OCI-LY1 (cell line): ENCODE results near the gene JMJD1C.

Source experiments
- H2AFZ ChIP-seq: fragments of 200-600 bp; sonication (generic), shearing (Covaris generic); 2 replicates; pipeline ENCODE4 v1.6.0; 2014; ENCODE audit warnings: antibody characterized with exemption, mild to moderate bottlenecking, low read length
- H3F3A ChIP-seq: fragments of 200-600 bp; sonication (generic), shearing (Covaris generic); 2 replicates; pipeline ENCODE4 v1.6.0; 2014; ENCODE audit warnings: mild to moderate bottlenecking, antibody characterized with exemption, low read length, moderate library complexity; ENCODE audit not compliant: insufficient read depth
- H3K27ac ChIP-seq: fragments of 200-600 bp; sonication (generic); 2 replicates; pipeline ENCODE4 v1.5.1; 2014; ENCODE audit warnings: low read length, mixed run types, mild to moderate bottlenecking, low read depth; ENCODE audit not compliant: poor library complexity, severe bottlenecking
- H3K27me3 ChIP-seq: fragments of 200-600 bp; sonication (generic); 2 replicates; pipeline ENCODE4 v1.6.0; 2014; ENCODE audit warnings: antibody characterized with exemption, mild to moderate bottlenecking, low read length, moderate library complexity; ENCODE audit not compliant: insufficient read depth
- H3K36me3 ChIP-seq: fragments of 200-600 bp; sonication (generic); 2 replicates; pipeline ENCODE4 v1.6.1; 2014; ENCODE audit warnings: mild to moderate bottlenecking, antibody characterized with exemption, low read length, moderate library complexity, mixed read lengths; ENCODE audit not compliant: insufficient read depth
- H3K4me1 ChIP-seq: fragments of 200-600 bp; sonication (generic); 2 replicates; pipeline ENCODE4 v1.5.1; 2014; ENCODE audit warnings: mild to moderate bottlenecking, low read length, moderate library complexity; ENCODE audit not compliant: insufficient read depth, severe bottlenecking
- H3K4me2 ChIP-seq: fragments of 200-600 bp; sonication (generic), shearing (Covaris generic); 2 replicates; pipeline ENCODE4 v1.6.1; 2014; ENCODE audit warnings: low read length
- H3K4me3 ChIP-seq: fragments of 200-600 bp; sonication (generic); 2 replicates; pipeline ENCODE4 v1.5.1; 2014; ENCODE audit warnings: low read length, low read depth, mild to moderate bottlenecking, mixed read lengths; ENCODE audit not compliant: poor library complexity, severe bottlenecking
- H3K79me2 ChIP-seq: fragments of 200-600 bp; shearing (Covaris generic); 2 replicates; pipeline ENCODE4 v1.6.1; 2016; ENCODE audit warnings: mixed run types, low read length, mixed read lengths; ENCODE audit not compliant: insufficient read depth
- H3K9ac ChIP-seq: fragments of 200-600 bp; sonication (generic), shearing (Covaris generic); 2 replicates; pipeline ENCODE4 v1.6.1; 2014; ENCODE audit warnings: mild to moderate bottlenecking, low read length, mixed read lengths
- H3K9me2 ChIP-seq: fragments of 200-600 bp; sonication (generic), shearing (Covaris generic); 2 replicates; pipeline ENCODE4 v1.6.1; 2014; ENCODE audit warnings: low read depth, mild to moderate bottlenecking, low read length, mixed read lengths
- H3K9me3 ChIP-seq: fragments of 200-600 bp; shearing (Covaris generic); 2 replicates; pipeline ENCODE4 v1.6.1; 2014; ENCODE audit warnings: low read length, mixed read lengths
- H4K20me1 ChIP-seq: fragments of 200-600 bp; sonication (generic), shearing (Covaris generic); 2 replicates; pipeline ENCODE4 v1.6.0; 2016; ENCODE audit warnings: mild to moderate bottlenecking, low read length; ENCODE audit not compliant: insufficient read depth
- CTCF ChIP-seq: fragments of 200-600 bp; sonication (generic), shearing (Covaris generic); IDR thresholded peaks from 2 replicates; pipeline ENCODE4 v1.5.1; 2017; ENCODE audit warnings: mild to moderate bottlenecking, antibody characterized with exemption, low read length, moderate library complexity, mixed read lengths
- EZH2 ChIP-seq: fragments of 200-600 bp; sonication (generic), shearing (Covaris generic); IDR thresholded peaks from 2 replicates; pipeline ENCODE4 v1.8.0; 2017; ENCODE audit warnings: borderline replicate concordance, mixed run types, mild to moderate bottlenecking, antibody characterized with exemption, low read length, moderate library complexity, mixed read lengths

Gene JMJD1C

GRCh38 chr10:63204667-63205391 is 260.9 kb downstream of the JMJD1C start:
- Histone ChIP-seq H3K27ac (peak overlapping the region; percentile 25), H3K4me2 (peak overlapping the region; percentile 33; the same call in 1 of the 2 replicates), H2AFZ (no peak overlapping the region), H3F3A (no peaks in the 10 kb centered on the region), H3K9me2 (no peaks in the 10 kb centered on the region), H3K4me3 (no peak overlapping the region), H3K36me3 (peaks cover 78% of the 10 kb centered on the region; the same call in 1 of the 2 replicates), H3K79me2 (0 out of 2 replicates have a peak, but pooled peaks cover 4% of the 10 kb centered on the region), H3K27me3 (no peaks in the 10 kb centered on the region), H3K9ac (no peak overlapping the region), H3K9me3 (no peaks in the 10 kb centered on the region), H4K20me1 (no peaks in the 10 kb centered on the region), H3K4me1 (peaks cover 54% of the 10 kb centered on the region)
- TF ChIP-seq CTCF (no peak), EZH2 (no peak)

DNA sequence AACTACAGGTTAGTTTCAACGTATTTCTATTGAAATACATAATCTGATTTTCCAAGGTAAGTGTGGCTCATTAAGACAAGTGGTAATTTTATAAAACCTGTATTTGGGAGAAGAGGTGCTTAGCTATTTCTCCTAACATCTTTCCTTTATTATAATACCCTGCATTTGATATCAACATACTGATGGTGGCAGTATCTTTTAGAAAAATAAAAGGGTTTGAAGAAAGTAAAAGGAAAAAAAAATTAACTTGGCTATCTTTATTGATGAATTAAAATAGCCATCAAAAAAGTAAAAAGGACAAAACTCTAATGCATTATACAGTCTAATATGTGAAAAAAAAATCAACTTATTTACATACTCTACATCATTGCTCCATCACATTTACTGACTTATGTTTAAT is 264.7 kb downstream of the JMJD1C start:
- peaks cover 17% of the 10 kb centered on the region for H3K4me1 ChIP-seq
- H2AFZ ChIP-seq: no peak overlapping the region
- H3K36me3 ChIP-seq: peaks cover 76% of the 10 kb centered on the region
- TF ChIP-seq EZH2 (no peak), CTCF (peak; percentile 13; the same call in 1 of the 2 replicates)
- no peak overlapping the region for H3K4me3 ChIP-seq
- H3F3A ChIP-seq: no peaks in the 10 kb centered on the region
- no peaks in the 10 kb centered on the region for H3K79me2 ChIP-seq
- H3K4me2 ChIP-seq: no peak overlapping the region
- no peaks in the 10 kb centered on the region for H3K9me3 ChIP-seq
- no peak overlapping the region for H3K9ac ChIP-seq
- H3K27me3 ChIP-seq: no peaks in the 10 kb centered on the region
- H3K27ac ChIP-seq: no peak overlapping the region
- H3K9me2 ChIP-seq: no peaks in the 10 kb centered on the region
- no peaks in the 10 kb centered on the region for H4K20me1 ChIP-seq

- no peaks in the 10 kb centered on the region for H3K27me3 ChIP-seq
- no peak overlapping the region for H3K4me3 ChIP-seq
- peaks cover 10% of the 10 kb centered on the region for H3K4me1 ChIP-seq
- H3K9ac ChIP-seq: no peak overlapping the region
- H3F3A ChIP-seq: no peaks in the 10 kb centered on the region
- H3K9me2 ChIP-seq: no peaks in the 10 kb centered on the region
- no peak overlapping the region for H2AFZ ChIP-seq
- H3K27ac ChIP-seq: no peak overlapping the region
- H3K79me2 ChIP-seq: no peaks in the 10 kb centered on the region
- TF ChIP-seq EZH2 (no peak), CTCF (no peak)
- no peaks in the 10 kb centered on the region for H3K9me3 ChIP-seq
- H3K36me3 ChIP-seq: peaks cover 76% of the 10 kb centered on the region
- H3K4me2 ChIP-seq: no peak overlapping the region
- H4K20me1 ChIP-seq: no peaks in the 10 kb centered on the region
Measured at GRCh38 chr10:63200431-63200830, 265.3 kb downstream of the JMJD1C start.
